NCI-H524 treated with DMSO at 0.1 percent for 48 hours (cell line): Measurements from ENCODE around the gene EBF4.
A peak's percentile ranks its signal among the peaks of the same experiment; 100 is the strongest.

ENCODE experiments used
- DNase-seq: peaks from one replicate; lab custom pipeline; 2025; lab: John Stamatoyannopoulos, UW

Gene EBF4, protein sequence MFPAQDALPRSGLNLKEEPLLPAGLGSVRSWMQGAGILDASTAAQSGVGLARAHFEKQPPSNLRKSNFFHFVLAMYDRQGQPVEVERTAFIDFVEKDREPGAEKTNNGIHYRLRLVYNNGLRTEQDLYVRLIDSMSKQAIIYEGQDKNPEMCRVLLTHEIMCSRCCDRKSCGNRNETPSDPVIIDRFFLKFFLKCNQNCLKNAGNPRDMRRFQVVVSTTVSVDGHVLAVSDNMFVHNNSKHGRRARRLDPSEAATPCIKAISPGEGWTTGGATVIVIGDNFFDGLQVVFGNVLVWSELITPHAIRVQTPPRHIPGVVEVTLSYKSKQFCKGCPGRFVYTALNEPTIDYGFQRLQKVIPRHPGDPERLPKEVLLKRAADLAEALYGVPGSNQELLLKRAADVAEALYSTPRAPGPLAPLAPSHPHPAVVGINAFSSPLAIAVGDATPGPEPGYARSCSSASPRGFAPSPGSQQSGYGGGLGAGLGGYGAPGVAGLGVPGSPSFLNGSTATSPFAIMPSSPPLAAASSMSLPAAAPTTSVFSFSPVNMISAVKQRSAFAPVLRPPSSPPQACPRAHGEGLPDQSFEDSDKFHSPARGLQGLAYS

DNA sequence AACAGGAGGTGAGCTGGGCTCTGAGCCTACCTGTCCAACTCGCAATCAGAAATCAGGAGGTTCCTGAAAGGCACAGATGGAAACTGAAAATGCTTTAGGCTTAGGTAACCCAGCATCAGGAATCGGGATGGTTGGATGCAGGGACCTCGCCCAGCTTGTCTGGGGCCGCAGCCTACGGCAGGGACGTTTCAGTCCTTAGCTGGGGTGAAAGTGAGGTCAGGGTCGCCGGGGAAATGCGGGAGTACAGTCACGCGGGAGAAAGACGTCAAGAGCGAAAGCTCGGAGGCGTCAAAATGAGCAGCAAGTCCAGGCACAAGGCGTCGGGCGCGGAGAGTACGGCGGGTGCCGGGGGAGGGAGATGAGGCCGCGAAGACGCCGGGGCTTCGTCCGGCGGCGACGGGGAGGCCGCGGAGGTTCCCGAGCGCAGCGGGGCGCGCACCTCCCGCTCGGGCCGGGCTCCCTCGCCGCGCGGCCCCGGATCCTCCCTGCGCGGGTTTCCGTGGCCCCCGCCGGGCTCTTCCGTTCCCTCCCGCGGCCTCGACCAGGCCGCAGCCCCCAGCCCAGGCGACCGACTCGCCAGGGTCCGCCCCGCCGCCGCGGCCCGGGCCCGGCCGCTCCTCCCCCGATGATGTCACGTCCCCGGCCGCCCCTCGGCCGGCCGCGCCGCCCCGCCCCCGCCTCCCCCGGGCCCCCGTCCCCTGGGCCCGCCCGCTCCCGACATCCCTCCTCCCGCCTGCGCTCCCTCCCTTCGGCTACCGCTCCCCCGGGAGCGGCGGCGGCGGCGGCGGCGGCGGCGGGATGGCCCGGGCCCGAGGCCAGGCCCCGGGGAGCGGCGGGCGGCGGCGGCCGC is at the start of gene EBF4:
TSS of gene EBF4 (plus strand) at position 745 of the 850 bp plus-strand sequence. CDS start 866 bp downstream, outside the sequence.
- no peak for DNase-seq

- DNase-seq: no peak
These were observed 48.9 kb upstream of the EBF4 start for GRCh38 chr20:2643708-2644107.

DNA sequence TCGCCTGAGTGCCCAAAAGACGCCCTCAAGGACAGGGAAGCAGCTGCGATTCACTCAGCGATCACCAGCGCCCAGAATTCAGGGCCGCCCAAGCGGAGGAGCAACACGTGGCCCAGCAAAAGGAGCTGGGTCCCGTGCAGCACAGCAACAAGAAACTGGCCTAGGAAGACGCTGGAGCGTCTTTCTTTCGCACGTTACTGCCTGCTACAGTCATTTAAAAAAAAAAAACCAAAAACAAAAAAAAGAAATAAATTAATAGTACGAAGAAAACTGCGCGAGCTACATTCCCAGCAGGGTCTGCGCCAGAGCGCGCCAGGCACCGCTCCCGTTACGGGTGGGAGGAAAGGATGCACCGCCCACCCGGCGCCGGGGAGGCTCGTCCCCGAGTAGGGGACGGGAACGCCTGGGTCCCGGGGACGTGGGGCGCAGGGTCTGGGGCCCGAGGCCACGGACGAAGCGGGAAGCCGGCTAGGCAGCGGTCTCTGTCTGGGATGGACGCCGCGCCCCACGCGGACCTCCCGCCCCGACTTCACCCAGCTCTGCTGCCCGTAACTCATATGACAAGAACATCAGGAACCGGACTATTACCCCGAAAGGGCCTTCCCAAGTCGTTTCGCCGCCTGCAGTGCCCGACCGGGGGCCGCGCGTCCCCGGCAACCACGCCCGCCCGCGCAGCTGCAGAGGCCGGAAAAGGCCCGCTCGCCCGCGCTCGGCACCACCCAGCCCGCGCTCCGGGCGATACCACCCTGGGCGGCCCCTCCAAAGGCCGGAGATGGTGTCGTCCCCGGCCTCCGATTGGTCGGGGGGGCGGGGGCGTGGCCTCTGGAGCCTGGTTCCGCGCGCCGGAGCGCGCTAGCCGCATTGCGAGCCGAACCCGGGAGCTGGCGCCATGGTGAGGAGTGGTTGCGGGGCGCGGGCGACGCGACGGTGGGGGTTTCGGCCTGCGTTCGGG is 40.5 kb upstream of the EBF4 start, which contains the start of gene NOP56:
TSS of gene NOP56 (plus strand) at position 861 of the 952 bp plus-strand sequence. CDS start at position 890, 29 bp downstream.
- peak; percentile 50 for DNase-seq

- no peak for DNase-seq
These were observed 39.6 kb upstream of the EBF4 start for GRCh38 chr20:2652724-2653555.

GRCh38 chr20:2653556-2654383 is 38.8 kb upstream of the EBF4 start:
- no peak for DNase-seq

DNA sequence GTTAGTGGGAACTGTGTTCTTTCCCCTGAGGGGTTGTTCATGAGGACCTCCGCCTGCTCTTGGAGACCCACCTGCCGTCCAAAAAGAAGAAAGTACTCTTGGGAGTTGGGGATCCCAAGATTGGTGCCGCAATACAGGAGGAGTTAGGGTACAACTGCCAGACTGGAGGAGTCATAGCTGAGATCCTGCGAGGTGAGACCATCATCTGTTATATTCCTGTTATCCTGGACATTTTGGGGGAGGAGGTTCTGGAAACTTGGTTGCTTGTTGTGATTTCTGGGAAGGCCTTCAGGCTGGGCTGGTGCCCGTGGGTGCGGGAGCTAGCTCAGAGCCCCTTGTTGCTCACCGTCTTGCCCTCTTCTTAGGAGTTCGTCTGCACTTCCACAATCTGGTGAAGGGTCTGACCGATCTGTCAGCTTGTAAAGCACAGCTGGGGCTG is 38.2 kb upstream of the EBF4 start:
- DNase-seq: no peak

GRCh38 chr20:2654831-2655230 is 37.7 kb upstream of the EBF4 start:
- no peak for DNase-seq

DNA sequence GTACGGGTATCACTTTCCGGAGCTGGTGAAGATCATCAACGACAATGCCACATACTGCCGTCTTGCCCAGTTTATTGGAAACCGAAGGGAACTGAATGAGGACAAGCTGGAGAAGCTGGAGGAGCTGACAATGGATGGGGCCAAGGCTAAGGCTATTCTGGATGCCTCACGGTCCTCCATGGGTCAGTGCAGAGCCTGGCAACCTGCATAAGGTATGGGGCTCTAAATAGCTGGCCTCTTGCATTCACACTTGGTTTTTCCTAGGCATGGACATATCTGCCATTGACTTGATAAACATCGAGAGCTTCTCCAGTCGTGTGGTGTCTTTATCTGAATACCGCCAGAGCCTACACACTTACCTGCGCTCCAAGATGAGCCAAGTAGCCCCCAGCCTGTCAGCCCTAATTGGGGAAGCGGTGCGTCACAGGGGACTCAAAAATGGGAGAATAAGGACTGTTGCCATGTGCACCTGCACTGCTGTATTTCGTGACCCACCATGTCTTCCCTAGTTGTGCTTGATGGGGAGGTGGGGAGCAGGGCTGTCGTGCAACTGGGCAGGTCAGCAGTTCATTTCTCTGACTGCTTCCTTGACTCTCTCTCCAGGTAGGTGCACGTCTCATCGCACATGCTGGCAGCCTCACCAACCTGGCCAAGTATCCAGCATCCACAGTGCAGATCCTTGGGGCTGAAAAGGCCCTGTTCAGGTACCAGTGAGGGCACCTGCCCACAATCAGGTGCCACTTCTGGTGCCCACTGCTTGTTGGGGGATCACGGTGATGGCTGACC is 37.1 kb upstream of the EBF4 start:
- no peak for DNase-seq

DNA sequence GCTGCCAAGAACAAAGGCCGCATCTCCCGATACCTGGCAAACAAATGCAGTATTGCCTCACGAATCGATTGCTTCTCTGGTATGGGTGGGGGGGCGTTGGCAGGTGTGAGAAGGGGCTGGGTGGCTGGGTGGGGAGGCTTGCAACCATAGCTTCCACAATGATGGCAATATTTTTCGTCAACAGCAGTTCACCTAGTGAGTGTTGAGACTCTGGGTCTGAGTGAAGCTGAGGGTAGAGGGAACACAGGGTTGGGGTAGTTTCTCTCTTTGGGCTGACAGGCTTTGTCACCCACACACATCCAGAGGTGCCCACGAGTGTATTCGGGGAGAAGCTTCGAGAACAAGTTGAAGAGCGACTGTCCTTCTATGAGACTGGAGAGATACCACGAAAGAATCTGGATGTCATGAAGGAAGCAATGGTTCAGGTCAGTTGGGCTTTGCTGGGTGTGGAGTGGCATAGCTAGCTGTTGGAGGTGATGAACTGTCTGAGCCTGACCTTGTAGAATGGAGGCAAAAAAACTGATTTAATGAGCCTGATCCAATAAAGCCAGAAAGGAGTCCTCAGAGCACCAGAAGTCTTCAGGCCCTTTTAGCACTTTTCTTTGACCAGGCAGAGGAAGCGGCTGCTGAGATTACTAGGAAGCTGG is 36.0 kb upstream of the EBF4 start:
- DNase-seq: no peak

DNA sequence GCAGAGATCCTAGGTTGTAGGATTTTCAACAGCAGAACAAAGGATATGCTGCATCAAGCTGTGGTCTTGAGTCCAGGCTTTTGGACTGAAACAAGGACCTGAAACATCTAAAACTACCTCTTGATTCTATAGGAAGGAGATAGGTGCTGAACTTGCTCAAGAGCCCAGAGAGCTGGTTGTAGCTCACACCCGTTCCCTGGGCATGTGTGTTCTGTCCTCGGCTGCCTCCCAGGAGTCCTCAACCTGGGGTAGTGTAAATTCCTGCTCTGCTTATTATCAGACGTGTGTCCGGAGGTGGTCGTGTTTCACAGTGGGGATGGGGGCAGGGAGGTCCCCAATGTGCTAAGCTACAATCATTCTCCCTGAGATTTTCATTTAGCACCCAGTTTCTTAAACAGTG is 35.3 kb upstream of the EBF4 start:
- no peak for DNase-seq

GRCh38 chr20:2657674-2658073 is 34.9 kb upstream of the EBF4 start:
- no peak for DNase-seq

DNA sequence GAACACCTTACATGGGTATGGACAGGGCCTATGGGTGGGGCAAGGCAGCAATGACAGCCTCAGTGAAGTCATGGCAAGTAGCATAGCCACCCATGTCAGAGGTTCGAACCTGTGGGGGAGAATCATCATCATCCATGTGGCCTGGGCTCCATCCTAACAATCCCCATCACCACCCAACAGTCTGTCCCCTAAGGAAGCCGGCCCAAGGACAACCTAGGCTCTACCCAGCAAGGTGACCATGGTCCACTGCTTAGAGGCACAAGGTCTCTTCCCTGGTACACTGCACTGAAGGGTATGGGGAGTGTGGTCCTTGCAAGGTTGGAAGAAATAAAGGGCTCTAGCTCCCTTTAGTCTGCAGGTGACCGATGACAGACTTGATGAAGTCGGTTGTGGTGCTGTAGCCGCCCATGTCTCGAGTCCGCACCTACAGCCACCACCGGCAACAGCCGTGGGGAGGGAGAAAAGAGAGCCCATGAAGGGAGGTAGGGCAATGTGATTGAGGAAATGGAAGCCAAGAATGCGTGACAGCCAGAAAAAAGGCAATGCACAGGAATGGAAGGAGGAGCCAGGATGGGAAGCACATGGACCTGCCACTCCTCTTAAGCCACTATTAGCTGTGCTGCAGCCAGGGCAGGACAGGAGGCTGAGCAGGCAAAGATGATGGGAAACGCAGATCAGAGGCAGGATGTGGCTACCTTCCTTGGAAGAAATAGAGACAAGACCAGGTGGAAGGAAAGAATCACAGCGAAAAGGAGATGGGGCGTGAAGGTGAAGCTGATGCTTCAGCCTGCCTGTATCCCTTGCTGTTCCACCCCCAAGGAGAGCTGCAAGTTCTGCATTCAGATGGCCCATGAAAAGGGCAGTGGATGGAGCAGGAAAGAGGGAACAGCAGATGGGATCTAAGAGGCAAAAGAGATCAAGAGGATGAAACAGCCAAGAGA is 33.9 kb upstream of the EBF4 start:
- no peak for DNase-seq

GRCh38 chr20:2659547-2659946 is 33.0 kb upstream of the EBF4 start:
- no peak for DNase-seq

- DNase-seq: no peak
These were observed 29.2 kb upstream of the EBF4 start for GRCh38 chr20:2663364-2663886.

DNA sequence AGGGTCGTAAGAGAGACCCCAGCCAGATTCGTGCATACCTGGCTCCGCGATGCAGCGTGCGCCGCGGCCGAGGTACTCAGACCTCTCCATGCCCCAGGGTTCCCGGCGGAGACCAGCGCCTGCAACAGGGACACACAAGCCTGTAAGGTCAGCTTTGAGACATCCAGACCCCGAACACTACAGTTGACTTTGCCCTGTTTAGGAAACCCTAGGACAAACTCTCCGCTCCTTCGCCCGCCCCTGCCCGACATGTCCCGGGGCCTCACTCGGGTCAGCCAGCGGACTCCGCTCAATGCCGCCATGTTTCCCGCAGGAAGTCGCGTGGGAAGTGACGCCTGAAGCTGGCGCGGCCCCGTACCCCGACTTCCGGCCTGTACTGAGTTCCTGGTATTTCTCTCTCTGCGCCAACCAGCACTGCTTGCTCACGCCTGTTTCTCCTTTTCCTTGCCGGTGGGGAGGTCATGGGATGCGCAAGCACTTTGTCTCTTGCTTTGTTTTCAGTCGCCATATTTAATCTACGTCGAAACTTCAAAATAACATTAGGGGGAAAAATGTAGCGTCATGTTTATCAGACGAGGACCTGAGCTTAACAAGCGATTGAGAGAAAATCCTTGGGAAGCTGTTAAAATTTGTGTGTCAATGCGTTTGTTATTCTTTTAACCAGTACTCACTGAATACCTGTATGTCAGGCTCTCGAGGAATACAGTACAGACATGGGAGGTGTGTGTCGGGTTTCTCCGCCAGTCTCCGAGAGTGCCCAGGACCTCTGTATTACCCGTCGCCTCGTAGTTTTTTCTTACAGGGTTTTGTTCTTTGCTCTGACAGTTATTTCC is 28.5 kb upstream of the EBF4 start, which contains the start of gene IDH3B:
TSS of gene IDH3B (minus strand) at position 330 of the 833 bp plus-strand sequence. CDS start at position 302, 28 bp downstream.
- peak; percentile 87 for DNase-seq

- no peak for DNase-seq
These were observed 20.6 kb upstream of the EBF4 start for GRCh38 chr20:2671977-2672376.
